ENCODE measurements around the gene ST8SIA6. TPM values are rescaled to one million over a fixed set of nuclear protein-coding genes. Genes with fewer than 3 reads are reported as not detected.

The ST8SIA6 gene
- total and polyA plus RNA-seq, 2 of the 8 experiments (the other 6 are each of a cell fraction or from before 2014, with no cell fraction given), result 0.70 to 1.1 TPM

GRCh38 chr10:17307123-17307522 lies 147.3 kb downstream of the ST8SIA6 start:
- H2AK5ac ChIP-seq (ENCODE audit: low read depth, low read length), result no peak overlapping the region
- no peaks in the 10 kb centered on the region for H3K9me3 ChIP-seq (ENCODE audit: insufficient read depth in 2 of 2, low read depth in 1 of 2, low read length in 1 of 2)
- no peaks in the 10 kb centered on the region for H4K20me1 ChIP-seq (replicated peaks in 1 of 2; ENCODE audit: control insufficient read depth in 1 of 2, insufficient read depth in 2 of 2, low read length in 2 of 2)
- no peak overlapping the region for H3K18ac ChIP-seq (ENCODE audit: extremely low read depth, low read length)
- no peak overlapping the region for H4K5ac ChIP-seq (ENCODE audit: insufficient read length, low read depth, low read length)
- no peak for FAIRE-seq
- H3K27me3 ChIP-seq (replicated peaks in 1 of 4; ENCODE audit: control insufficient read depth in 3 of 4, extremely low read depth in 1 of 4, insufficient read depth in 3 of 4, low read length in 3 of 4), result no peaks in the 10 kb centered on the region
- WGBS, 2 experiments (ENCODE audit: extremely low coverage in 1 of 2, insufficient coverage in 1 of 2, insufficient read length in 1 of 2, insufficient replicate concordance in 2 of 2, low coverage in 1 of 2, low lambda C conversion rate in 2 of 2, missing lambda C conversion rate in 1 of 2), result 66% methylated on average over 3 of the region's 3 CpGs; no CpG with 5 or more reads in 1 of the 2 experiments
- no peak overlapping the region for H3K23ac ChIP-seq (ENCODE audit: insufficient read length)
- H3K27ac ChIP-seq (ENCODE audit: low read depth, low read length), result no peak overlapping the region
- H3K4ac ChIP-seq (replicated peaks; ENCODE audit: insufficient read length, low read depth, low read length), result no peak overlapping the region
- no peak overlapping the region for H2BK15ac ChIP-seq (ENCODE audit: low read length)
- no peak overlapping the region for H4K8ac ChIP-seq (ENCODE audit: extremely low read depth, insufficient read depth, low read length)
- no peak overlapping the region for H3K14ac ChIP-seq (ENCODE audit: insufficient read length)
- H3K56ac ChIP-seq (replicated peaks; ENCODE audit: insufficient read length, low read depth, low read length), result no peak overlapping the region
- no peak overlapping the region for H2AFZ ChIP-seq (ENCODE audit: low read length)
- H3K23me2 ChIP-seq (ENCODE audit: low read depth, low read length), result no peaks in the 10 kb centered on the region
- no peaks in the 10 kb centered on the region for H3K4me1 ChIP-seq (replicated peaks in 1 of 4; ENCODE audit: control insufficient read depth in 3 of 4, insufficient read depth in 4 of 4, low read length in 3 of 4)
- H2BK5ac ChIP-seq (ENCODE audit: low read depth, low read length), result no peak overlapping the region
- ChIA-PET CTCF (ENCODE audit: partially characterized antibody) (no interaction called here), POLR2A (ENCODE audit: partially characterized antibody) (no interaction called here)
- H3K79me2 ChIP-seq (ENCODE audit: control insufficient read depth in 1 of 2, insufficient read depth in 2 of 2, low read length in 2 of 2), result no peaks in the 10 kb centered on the region
- no peak overlapping the region for H3K4me2 ChIP-seq (ENCODE audit: insufficient read depth in 1 of 2, low read depth in 2 of 2, low read length in 2 of 2)
- no peaks in the 10 kb centered on the region for H3K36me3 ChIP-seq (ENCODE audit: control insufficient read depth in 2 of 4, insufficient read depth in 4 of 4, low read length in 3 of 4)
- no peak for DNase-seq (ENCODE audit: low read depth in 1 of 2, low spot score in 2 of 2)
- no peak for TF ChIP-seq EZH2 (IDR thresholded peaks at IDR 0.05; ENCODE audit: low read depth, low read length, severe bottlenecking)
- TF ChIP-seq GABPA (IDR thresholded peaks at IDR 0.05; ENCODE audit: borderline replicate concordance, insufficient read depth, low read length), result no peak
- TF ChIP-seq JUND (IDR thresholded peaks at IDR 0.05; ENCODE audit: low read length), result no peak
- TF ChIP-seq TAF1 (IDR thresholded peaks at IDR 0.05; ENCODE audit: low read depth, low read length), result no peak
- no peak for TF ChIP-seq ASH2L (IDR thresholded peaks at IDR 0.05; ENCODE audit: low read length)
- TF ChIP-seq E2F6 (IDR thresholded peaks at IDR 0.05), result no peak
- no peak for TF ChIP-seq JUN (IDR thresholded peaks at IDR 0.05; ENCODE audit: low read depth, low read length)
- TF ChIP-seq SIX5 (IDR thresholded peaks at IDR 0.05; ENCODE audit: low read depth, low read length), result no peak
- TF ChIP-seq RBBP5 (IDR thresholded peaks at IDR 0.05; ENCODE audit: borderline replicate concordance, low read depth, low read length), result no peak
- TF ChIP-seq POLR2A (IDR thresholded peaks at IDR 0.05; ENCODE audit: control extremely low read depth in 1 of 2, low read depth in 2 of 2, low read length in 2 of 2), result no peak
- no peak for TF ChIP-seq CHD2 (IDR thresholded peaks at IDR 0.05; ENCODE audit: low read length)
- H2BK120ac ChIP-seq (replicated peaks; ENCODE audit: low read depth, low read length), result no peak overlapping the region
- no peak overlapping the region for H3K4me3 ChIP-seq (ENCODE audit: extremely low read depth in 1 of 4, insufficient read depth in 2 of 4, low read depth in 3 of 4, low read length in 4 of 4)
- H3K79me1 ChIP-seq (ENCODE audit: low read depth, low read length), result no peaks in the 10 kb centered on the region
- H2BK12ac ChIP-seq (ENCODE audit: low read depth, low read length), result no peak overlapping the region
- no peak overlapping the region for H4K91ac ChIP-seq (replicated peaks; ENCODE audit: insufficient read length, low read length)
- H3K9ac ChIP-seq (replicated peaks in 1 of 4; ENCODE audit: extremely low read depth in 1 of 4, low read depth in 3 of 4, low read length in 3 of 4), result no peak overlapping the region
- H2BK20ac ChIP-seq (ENCODE audit: low read length), result no peak overlapping the region

Data from H1 (cell line).